GM18519 (cell line): ENCODE data around the gene ERC2.

ENCODE experiments used
- ATAC-seq: cut with Tn5 transposase; IDR thresholded peaks from one replicate; pipeline ENCODE4 v1.9.1; 2021; ENCODE audit warnings: mild to moderate bottlenecking, moderate library complexity; ENCODE audit not compliant: unreplicated experiment, low FRiP score

ERC2 gene

GRCh38 chr3:55481744-55482495, 986.3 kb downstream of the ERC2 start:
- ATAC-seq, result no peak

- ATAC-seq, result no peak
Measured at GRCh38 chr3:55480911-55481743, 987.1 kb downstream of the ERC2 start.

GRCh38 chr3:55477306-55478303, 990.7 kb downstream of the ERC2 start:
- ATAC-seq, result no peak

GRCh38 chr3:55476515-55476914, 991.8 kb downstream of the ERC2 start:
- ATAC-seq, result no peak

GRCh38 chr3:55474213-55474632, 994.0 kb downstream of the ERC2 start:
- ATAC-seq, result no peak

GRCh38 chr3:55473788-55474187, 994.5 kb downstream of the ERC2 start:
- ATAC-seq, result no peak

- no peak for ATAC-seq
Measured at GRCh38 chr3:55471522-55472280, 996.6 kb downstream of the ERC2 start.

- ATAC-seq, result no peak
Measured at GRCh38 chr3:55471084-55471483, 997.2 kb downstream of the ERC2 start.

- ATAC-seq, result no peak
Measured at GRCh38 chr3:55469957-55470526, 998.2 kb downstream of the ERC2 start.

- no peak for ATAC-seq
Measured at GRCh38 chr3:55468251-55468650, 1000.0 kb downstream of the ERC2 start.

- no peak for ATAC-seq
Measured at GRCh38 chr3:55467099-55467498, 1001.2 kb downstream of the ERC2 start.

GRCh38 chr3:55466526-55466925, 1001.7 kb downstream of the ERC2 start:
- ATAC-seq, result no peak

GRCh38 chr3:55461896-55462295, 1006.4 kb downstream of the ERC2 start:
- ATAC-seq, result no peak

GRCh38 chr3:55459838-55460237, 1008.4 kb downstream of the ERC2 start:
- ATAC-seq, result no peak
